Neural cell (in vitro differentiated cells): ENCODE results near the gene PTPRA. TPM values are rescaled to one million over a fixed set of nuclear protein-coding genes. Genes with fewer than 3 reads are reported as not detected.

ENCODE experiments used
- H2AFZ ChIP-seq: fragments of 200-600, 300-800 bp; sonication (generic), shearing (Covaris generic); 2 replicates; pipeline ENCODE4 v1.6.0; 2014; ENCODE audit warnings: low read depth, mild to moderate bottlenecking, antibody characterized with exemption, low read length, moderate library complexity
- H3F3A ChIP-seq: fragments of 200-600 bp; shearing (Covaris generic); 2 replicates; pipeline ENCODE4 v1.6.1; 2016; ENCODE audit warnings: mild to moderate bottlenecking, moderate library complexity, mixed read lengths, antibody characterized with exemption, low read length; ENCODE audit not compliant: insufficient read depth, poor library complexity, severe bottlenecking
- H3K27ac ChIP-seq: fragments of 200-600, 300-800 bp; sonication (generic), shearing (Covaris generic); 2 replicates; pipeline ENCODE4 v1.5.1; 2014; ENCODE audit warnings: mild to moderate bottlenecking, low read length, moderate library complexity
- H3K27me3 ChIP-seq: fragments of 300-800, 200-600 bp; sonication (generic), shearing (Covaris generic); 2 replicates; pipeline ENCODE4 v1.6.0; 2014; ENCODE audit warnings: mild to moderate bottlenecking, low read depth, low read length, moderate library complexity; ENCODE audit not compliant: insufficient read depth
- H3K36me3 ChIP-seq: fragments of 300-800, 200-600 bp; sonication (generic), shearing (Covaris generic); 2 replicates; pipeline ENCODE4 v1.5.1; 2014; ENCODE audit warnings: mild to moderate bottlenecking, antibody characterized with exemption, low read length, moderate library complexity; ENCODE audit not compliant: insufficient read depth
- H3K4me2 ChIP-seq: fragments of 300-800, 200-600 bp; sonication (generic), shearing (Covaris generic); 2 replicates; pipeline ENCODE4 v1.6.0; 2014; ENCODE audit warnings: mild to moderate bottlenecking, low read length
- H3K4me3 ChIP-seq: fragments of 300-800, 200-600 bp; sonication (generic), shearing (Covaris generic); 2 replicates; pipeline ENCODE4 v1.5.1; 2014; ENCODE audit warnings: mild to moderate bottlenecking, low read length, moderate library complexity
- H3K79me2 ChIP-seq: fragments of 200-600 bp; shearing (Covaris generic); replicated peaks from 2 replicates; pipeline ENCODE4 v1.6.0; 2014; ENCODE audit warnings: mild to moderate bottlenecking, low read length, moderate library complexity; ENCODE audit not compliant: insufficient read depth
- H3K9ac ChIP-seq: fragments of 300-800, 200-600 bp; sonication (generic), shearing (Covaris generic); 2 replicates; pipeline ENCODE4 v1.6.1; 2016; ENCODE audit warnings: mild to moderate bottlenecking, low read length, mixed read lengths
- H3K9me2 ChIP-seq: fragments of 200-600 bp; shearing (Covaris generic); 2 replicates; pipeline ENCODE4 v1.6.1; 2016; ENCODE audit warnings: mild to moderate bottlenecking, low read length, mixed read lengths; ENCODE audit not compliant: insufficient read depth
- H3K9me3 ChIP-seq: fragments of 200-600, 300-800 bp; sonication (generic), shearing (Covaris generic); 2 replicates; pipeline ENCODE4 v1.6.1; 2016; ENCODE audit warnings: mild to moderate bottlenecking, mixed run types, low read length, moderate library complexity, mixed read lengths
- H4K20me1 ChIP-seq: fragments of 200-600 bp; shearing (Covaris generic); 2 replicates; pipeline ENCODE4 v1.6.1; 2016; ENCODE audit warnings: mild to moderate bottlenecking, mixed run types; ENCODE audit not compliant: insufficient read depth
- EP300 ChIP-seq: fragments of 450-650 bp; conservative IDR thresholded peaks from 2 replicates; pipeline ENCODE4 v1.6.1; 2014; ENCODE audit warnings: antibody characterized with exemption, mild to moderate bottlenecking, moderate library complexity; ENCODE audit not compliant: poor library complexity, severe bottlenecking
- EZH2 ChIP-seq: fragments of 200-600, 300-800 bp; shearing (Covaris generic), sonication (generic); IDR thresholded peaks from 2 replicates; pipeline ENCODE4 v1.6.1; 2014; ENCODE audit warnings: antibody characterized with exemption, low read length, borderline replicate concordance, mild to moderate bottlenecking; ENCODE audit not compliant: insufficient read depth, poor library complexity, severe bottlenecking
- MXI1 ChIP-seq: fragments of 450-650 bp; conservative IDR thresholded peaks from 2 replicates; pipeline ENCODE4 v1.6.1; 2014; ENCODE audit warnings: antibody characterized with exemption, mild to moderate bottlenecking; ENCODE audit not compliant: poor library complexity, severe bottlenecking
- POLR2AphosphoS5 ChIP-seq: IDR thresholded peaks from 2 replicates; pipeline ENCODE4 v1.6.1; 2012
- RAD21 ChIP-seq: fragments of 450-650 bp; conservative IDR thresholded peaks from 2 replicates; pipeline ENCODE4 v1.6.1; 2014; ENCODE audit warnings: antibody characterized with exemption, mild to moderate bottlenecking, moderate library complexity
- SMC3 ChIP-seq: fragments of 450-650 bp; conservative IDR thresholded peaks from 2 replicates; pipeline ENCODE4 v1.6.1; 2014; ENCODE audit warnings: antibody characterized with exemption, mild to moderate bottlenecking, moderate library complexity; ENCODE audit not compliant: poor library complexity
- TAF1 ChIP-seq: IDR thresholded peaks from 2 replicates; pipeline ENCODE4 v1.6.1; 2012; ENCODE audit warnings: low read depth
- polyA plus RNA-seq: library from polyadenylated mRNA; depleted of rRNA; stranded (reverse); fragments of >200 nt; gene quantifications from 2 replicates; pipeline ENCODE4 v1.2.3, GENCODE V29; 2014
- TF ChIP-seq, protein P1 (sequence below): IDR thresholded peaks from 2 replicates; pipeline ENCODE4 v1.6.1; 2012; ENCODE audit warnings: borderline replicate concordance
- TF ChIP-seq, protein P2 (sequence below): fragments of 450-650 bp; IDR thresholded peaks from 2 replicates; pipeline ENCODE4 v1.5.1; 2014; ENCODE audit warnings: antibody characterized with exemption, mild to moderate bottlenecking, moderate library complexity; ENCODE audit not compliant: poor library complexity, severe bottlenecking

PTPRA gene
- polyA plus RNA-seq, 1 donor from 2014 or later, result 68.2 TPM

DNA sequence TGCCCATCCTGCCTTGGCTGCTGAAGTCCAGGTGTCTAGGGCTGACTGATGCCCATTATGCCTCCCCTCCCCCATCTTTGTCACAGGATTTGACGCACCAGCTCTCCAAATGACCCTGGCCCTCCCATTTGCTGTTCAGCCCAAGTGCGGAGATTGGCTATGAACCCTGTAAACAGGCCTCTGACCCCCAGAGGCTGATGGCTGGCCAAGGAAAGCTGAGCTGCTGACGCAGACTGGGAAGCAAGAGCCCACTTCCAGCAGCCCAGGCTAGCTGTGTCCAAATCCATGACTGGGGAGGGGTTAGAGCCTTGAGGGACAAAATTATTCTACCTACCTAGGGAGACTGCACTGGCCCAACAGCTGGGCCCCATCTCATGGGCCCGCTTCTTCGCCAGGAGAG lies 169.3 kb downstream of the PTPRA start:
- H3K4me2 ChIP-seq, result no peak overlapping the region
- H3F3A ChIP-seq, result no peaks in the 10 kb centered on the region
- no peak overlapping the region for H2AFZ ChIP-seq
- no peaks in the 10 kb centered on the region for H3K9me3 ChIP-seq
- H4K20me1 ChIP-seq, result no peaks in the 10 kb centered on the region
- H3K4me3 ChIP-seq, result no peak overlapping the region
- H3K27me3 ChIP-seq, result no peaks in the 10 kb centered on the region
- peaks cover 4% of the 10 kb centered on the region for H3K79me2 ChIP-seq
- TF ChIP-seq TAF1 (no peak), POLR2AphosphoS5 (no peak), EZH2 (no peak), EP300 (no peak), SMC3 (no peak), MXI1 (no peak), RAD21 (no peak)
- TF ChIP-seq, protein P1, sequence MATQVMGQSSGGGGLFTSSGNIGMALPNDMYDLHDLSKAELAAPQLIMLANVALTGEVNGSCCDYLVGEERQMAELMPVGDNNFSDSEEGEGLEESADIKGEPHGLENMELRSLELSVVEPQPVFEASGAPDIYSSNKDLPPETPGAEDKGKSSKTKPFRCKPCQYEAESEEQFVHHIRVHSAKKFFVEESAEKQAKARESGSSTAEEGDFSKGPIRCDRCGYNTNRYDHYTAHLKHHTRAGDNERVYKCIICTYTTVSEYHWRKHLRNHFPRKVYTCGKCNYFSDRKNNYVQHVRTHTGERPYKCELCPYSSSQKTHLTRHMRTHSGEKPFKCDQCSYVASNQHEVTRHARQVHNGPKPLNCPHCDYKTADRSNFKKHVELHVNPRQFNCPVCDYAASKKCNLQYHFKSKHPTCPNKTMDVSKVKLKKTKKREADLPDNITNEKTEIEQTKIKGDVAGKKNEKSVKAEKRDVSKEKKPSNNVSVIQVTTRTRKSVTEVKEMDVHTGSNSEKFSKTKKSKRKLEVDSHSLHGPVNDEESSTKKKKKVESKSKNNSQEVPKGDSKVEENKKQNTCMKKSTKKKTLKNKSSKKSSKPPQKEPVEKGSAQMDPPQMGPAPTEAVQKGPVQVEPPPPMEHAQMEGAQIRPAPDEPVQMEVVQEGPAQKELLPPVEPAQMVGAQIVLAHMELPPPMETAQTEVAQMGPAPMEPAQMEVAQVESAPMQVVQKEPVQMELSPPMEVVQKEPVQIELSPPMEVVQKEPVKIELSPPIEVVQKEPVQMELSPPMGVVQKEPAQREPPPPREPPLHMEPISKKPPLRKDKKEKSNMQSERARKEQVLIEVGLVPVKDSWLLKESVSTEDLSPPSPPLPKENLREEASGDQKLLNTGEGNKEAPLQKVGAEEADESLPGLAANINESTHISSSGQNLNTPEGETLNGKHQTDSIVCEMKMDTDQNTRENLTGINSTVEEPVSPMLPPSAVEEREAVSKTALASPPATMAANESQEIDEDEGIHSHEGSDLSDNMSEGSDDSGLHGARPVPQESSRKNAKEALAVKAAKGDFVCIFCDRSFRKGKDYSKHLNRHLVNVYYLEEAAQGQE, result no peak
- TF ChIP-seq, protein P2, sequence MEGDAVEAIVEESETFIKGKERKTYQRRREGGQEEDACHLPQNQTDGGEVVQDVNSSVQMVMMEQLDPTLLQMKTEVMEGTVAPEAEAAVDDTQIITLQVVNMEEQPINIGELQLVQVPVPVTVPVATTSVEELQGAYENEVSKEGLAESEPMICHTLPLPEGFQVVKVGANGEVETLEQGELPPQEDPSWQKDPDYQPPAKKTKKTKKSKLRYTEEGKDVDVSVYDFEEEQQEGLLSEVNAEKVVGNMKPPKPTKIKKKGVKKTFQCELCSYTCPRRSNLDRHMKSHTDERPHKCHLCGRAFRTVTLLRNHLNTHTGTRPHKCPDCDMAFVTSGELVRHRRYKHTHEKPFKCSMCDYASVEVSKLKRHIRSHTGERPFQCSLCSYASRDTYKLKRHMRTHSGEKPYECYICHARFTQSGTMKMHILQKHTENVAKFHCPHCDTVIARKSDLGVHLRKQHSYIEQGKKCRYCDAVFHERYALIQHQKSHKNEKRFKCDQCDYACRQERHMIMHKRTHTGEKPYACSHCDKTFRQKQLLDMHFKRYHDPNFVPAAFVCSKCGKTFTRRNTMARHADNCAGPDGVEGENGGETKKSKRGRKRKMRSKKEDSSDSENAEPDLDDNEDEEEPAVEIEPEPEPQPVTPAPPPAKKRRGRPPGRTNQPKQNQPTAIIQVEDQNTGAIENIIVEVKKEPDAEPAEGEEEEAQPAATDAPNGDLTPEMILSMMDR, result no peak
- H3K36me3 ChIP-seq, result peaks cover 10% of the 10 kb centered on the region
- H3K27ac ChIP-seq, result no peak overlapping the region
- no peak overlapping the region for H3K9ac ChIP-seq
- no peaks in the 10 kb centered on the region for H3K9me2 ChIP-seq

DNA sequence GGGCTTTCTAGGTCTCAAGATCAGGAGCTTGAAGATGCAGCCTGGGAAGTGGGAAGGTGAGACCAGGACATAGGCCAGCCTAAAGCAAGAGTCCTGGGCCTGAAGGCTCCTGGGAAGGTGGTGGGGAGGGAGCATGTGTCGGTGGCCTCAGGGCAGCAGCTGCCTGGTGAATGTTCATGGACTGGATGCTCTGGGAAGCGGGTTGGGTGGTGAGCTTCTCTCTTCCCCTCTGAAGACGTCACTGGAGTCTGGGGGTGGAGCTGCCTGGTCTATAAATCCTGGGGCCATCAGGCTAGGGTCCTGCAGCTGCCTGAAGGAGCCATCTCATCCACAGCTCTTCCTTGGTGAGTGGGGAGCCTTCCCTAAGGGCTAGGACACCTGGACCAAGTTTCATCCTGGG lies 170.0 kb downstream of the PTPRA start, which contains the start of gene GNRH2:
Gene GNRH2, plus strand, starts transcription at position 301 of the 400 bp plus-strand sequence. CDS start 793 bp downstream, outside the sequence.
- H3F3A ChIP-seq, result no peaks in the 10 kb centered on the region
- no peak within 1 kb of the TSS for H3K4me2 ChIP-seq
- H3K36me3 ChIP-seq, result peaks cover 10% of the 10 kb centered on the region
- H3K79me2 ChIP-seq, result peaks cover 6% of the 10 kb centered on the region
- TF ChIP-seq EP300, result no peak
- no peak for TF ChIP-seq RAD21
- TF ChIP-seq MXI1, result no peak
- no peak for TF ChIP-seq TAF1
- TF ChIP-seq, protein P2, result no peak
- no peak for TF ChIP-seq EZH2
- TF ChIP-seq SMC3, result no peak
- no peak for TF ChIP-seq POLR2AphosphoS5
- TF ChIP-seq, protein P1, result no peak
- H3K9me2 ChIP-seq, result no peaks in the 10 kb centered on the region
- no peaks in the 10 kb centered on the region for H4K20me1 ChIP-seq
- H2AFZ ChIP-seq, result no peak within 1 kb of the TSS
- no peak within 1 kb of the TSS for H3K27ac ChIP-seq
- no peaks in the 10 kb centered on the region for H3K27me3 ChIP-seq
- no peak within 1 kb of the TSS for H3K9ac ChIP-seq
- H3K9me3 ChIP-seq, result no peaks in the 10 kb centered on the region
- no peak within 1 kb of the TSS for H3K4me3 ChIP-seq
